Hepatocyte (in vitro differentiated cells): Measurements from ENCODE around the gene PABPN1L.

Experiments
- CTCF ChIP-seq: fragments of 200-600 bp; sonication (generic); IDR thresholded peaks from 2 replicates; pipeline ENCODE4 v1.5.1; 2016; ENCODE audit warnings: antibody characterized with exemption, mild to moderate bottlenecking; ENCODE audit not compliant: poor library complexity
- EZH2 ChIP-seq: fragments of 200-600 bp; sonication (generic); IDR thresholded peaks from 2 replicates; pipeline ENCODE4 v1.6.1; 2016; ENCODE audit warnings: antibody characterized with exemption, mild to moderate bottlenecking, borderline replicate concordance
- EZH2phosphoT487 ChIP-seq: fragments of 200-600 bp; sonication (generic); IDR thresholded peaks from one replicate; pipeline ENCODE4 v1.6.1; 2018; ENCODE audit warnings: antibody characterized with exemption, mild to moderate bottlenecking, low read depth, moderate library complexity; ENCODE audit not compliant: unreplicated experiment, severe bottlenecking

GRCh38 chr16:88913870-88914269 lies 47.4 kb upstream of the PABPN1L start:
- TF ChIP-seq CTCF (no peak), EZH2phosphoT487 (no peak), EZH2 (no peak)
